Activated CD4-positive, alpha-beta T cell treated with anti-CD3 and anti-CD28 coated beads, Interleukin-10, Interleukin-2, amounts not matched to agents 100 ng/mL and 50 ng/mL, durations not matched to agents 16 hours and 8 hours (primary cell): ENCODE results near the gene CENPP.

Source experiments
- DNase-seq: peaks from one replicate; pipeline ENCODE4 v3.0.0-alpha.2; 2020

CENPP gene

DNA sequence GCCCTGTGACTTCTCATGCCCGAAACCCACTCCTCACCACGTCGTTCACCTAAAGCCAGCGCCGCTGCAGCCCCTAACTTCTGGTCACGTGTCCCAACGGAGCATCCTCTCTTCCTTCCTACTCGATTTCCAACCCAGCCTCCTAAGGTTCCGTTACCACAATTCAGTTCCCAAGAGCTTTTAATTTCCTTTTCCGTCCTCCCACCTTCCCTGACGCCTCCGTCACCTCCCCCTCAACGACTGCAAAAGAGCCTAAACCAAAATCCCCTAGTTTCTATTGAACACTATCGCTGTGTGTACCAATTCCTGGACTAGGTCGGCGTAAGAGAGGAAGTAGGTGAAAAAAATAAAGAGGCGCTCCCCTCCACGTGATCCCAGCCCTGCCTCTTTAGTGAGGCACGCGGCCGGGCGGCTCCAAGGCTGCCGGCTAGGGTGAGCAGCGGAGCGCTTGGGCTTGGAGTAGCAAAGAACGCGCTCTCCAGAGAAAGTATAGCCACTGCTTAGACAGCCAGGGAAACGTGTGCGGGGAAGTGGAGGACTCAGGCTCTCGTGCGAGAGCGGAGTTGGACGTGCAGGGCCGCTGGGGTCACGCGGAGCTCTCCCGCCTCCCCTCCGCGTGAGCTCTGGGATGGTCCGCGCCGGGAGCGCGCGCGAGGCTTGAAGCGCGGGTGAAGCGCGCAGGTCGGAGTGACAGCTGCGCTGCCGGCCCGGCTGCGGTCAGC is at the start of gene CENPP, which contains the start of gene NOL8:
TSS of gene CENPP (plus strand) at position 685 of the 722 bp plus-strand sequence.
TSS of gene NOL8 (minus strand) at position 82 of the 722 bp plus-strand sequence. CDS start 1,189 bp downstream, outside the sequence.
- peak; percentile 89 for DNase-seq

DNA sequence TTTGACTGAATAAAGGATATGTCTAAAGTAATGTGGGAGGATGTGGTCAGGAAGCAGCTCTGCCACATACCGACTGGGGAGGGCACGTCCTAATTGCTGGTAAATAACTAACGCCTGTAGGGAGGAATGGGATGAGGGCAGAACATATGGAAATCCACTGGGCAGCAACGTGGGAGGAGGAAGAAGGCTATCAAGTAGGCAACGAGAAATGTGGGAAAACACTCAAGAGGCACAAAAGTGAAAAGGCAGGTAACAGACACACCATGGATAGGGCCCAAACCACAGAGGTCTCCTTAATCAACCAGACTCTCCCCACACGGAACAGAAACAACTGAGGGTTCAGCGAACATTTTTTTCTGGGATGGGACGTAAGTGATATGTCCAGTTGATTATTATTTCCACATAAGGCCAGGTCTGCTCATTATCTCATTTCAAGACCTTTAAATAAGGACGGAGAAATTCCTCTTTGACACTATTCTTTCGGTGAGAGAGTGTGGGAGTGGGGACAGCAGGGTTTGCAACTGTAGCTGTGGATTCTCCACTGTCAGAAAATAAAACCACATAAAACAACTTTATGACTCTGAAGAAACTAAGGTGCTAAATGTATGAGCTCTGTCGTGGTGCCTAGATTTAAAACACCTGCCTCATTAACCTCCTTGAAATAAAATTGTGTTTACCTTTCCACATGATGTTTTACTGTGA is 49.3 kb upstream of the CENPP start:
- peak; percentile 22 for DNase-seq

DNA sequence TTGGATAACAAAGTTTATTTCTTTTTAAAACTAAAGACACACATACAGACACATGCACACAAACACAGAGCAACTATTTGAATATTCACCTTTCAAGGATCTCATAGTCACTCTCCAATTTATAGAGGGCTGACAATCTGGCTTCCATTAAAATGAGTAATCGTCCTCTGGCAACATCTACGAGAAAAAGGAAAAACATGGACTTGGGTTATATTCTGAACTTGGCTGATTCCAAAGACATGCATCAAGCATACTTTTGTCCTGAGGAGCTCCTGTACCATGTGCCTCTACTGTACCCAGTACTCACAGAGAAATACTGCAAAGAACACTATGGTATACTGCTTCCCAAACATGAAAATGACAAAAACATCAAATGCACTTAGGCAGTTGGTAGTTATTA is 47.6 kb upstream of the CENPP start:
- no peak for DNase-seq

DNA sequence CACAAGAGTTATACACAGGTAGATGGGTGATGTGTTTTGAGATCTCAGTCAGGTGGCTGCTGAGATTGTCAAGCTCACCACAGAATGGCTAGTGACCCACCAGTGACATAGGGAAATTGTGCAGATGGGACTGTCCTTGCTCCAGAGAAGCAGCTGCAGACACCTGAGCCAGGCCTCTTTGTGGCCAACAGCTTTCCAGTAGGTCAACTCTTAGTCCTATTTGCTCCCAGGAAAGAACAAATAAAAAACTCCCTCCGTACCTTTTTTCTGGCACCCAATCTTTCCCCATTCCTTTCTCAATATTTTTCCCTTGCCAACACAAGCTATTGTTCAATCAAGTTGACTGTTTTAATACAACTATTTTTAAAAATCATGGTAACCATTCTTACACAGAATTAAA is 46.5 kb upstream of the CENPP start:
- no peak for DNase-seq

DNA sequence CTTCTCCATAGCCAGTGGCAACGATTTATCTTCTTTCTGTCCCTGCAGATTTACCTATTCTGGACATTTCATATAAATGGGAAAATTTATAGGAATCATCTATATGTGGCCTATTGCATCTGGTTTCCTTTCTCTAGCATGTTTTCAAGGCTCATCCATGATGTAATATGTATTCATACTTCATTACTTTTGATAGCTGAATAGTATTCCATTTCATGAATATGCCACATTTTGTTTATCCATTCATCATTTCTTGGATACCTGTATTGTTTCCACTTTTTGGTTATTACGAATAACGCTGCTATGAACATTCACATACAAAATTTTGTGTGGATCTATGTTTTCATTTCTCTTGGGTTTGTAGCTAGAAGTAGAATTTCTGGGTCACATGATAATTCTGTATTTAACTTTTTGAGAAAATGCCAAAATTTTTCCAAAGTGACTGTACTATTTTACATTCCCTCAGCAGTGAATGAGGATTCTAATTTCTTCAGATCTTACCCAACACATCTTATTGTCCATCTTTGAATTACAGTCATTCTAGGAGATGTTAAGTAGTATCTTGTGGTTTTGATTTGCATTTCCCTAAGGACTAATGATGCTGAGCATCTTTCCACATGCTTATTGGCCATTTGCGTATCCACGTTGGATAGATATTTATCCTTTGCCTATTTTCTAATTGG is 35.9 kb upstream of the CENPP start:
- DNase-seq: no peak

DNA sequence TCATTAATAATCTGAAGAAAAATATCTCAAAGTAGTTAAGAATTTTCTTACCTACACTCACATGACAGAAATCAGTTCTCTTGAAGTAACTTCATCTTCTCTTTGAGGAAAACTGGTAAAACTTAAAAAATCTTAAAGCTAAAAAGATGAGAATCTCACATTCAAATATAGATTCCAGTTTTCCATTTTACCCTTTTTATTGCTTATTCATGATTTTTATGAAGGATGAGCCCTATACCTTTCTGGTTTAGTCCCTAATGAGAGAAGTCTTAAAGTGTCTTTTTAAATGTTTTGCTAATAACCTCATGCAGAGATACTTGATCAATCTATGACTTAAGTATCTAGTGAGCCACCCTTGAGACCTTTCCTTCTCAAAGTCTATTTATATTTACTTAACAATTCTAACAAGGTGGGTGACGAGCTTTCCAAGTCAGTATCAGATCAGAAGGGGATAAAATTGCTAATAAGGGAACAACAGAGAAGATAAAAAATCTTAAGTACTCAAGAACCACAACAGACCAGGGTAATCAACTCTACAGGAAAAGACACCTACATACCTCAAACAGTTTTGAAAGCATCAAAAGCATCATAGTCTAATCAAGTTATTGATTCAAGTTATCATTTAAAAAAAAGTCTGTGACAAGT is 34.8 kb upstream of the CENPP start:
- DNase-seq: no peak

DNA sequence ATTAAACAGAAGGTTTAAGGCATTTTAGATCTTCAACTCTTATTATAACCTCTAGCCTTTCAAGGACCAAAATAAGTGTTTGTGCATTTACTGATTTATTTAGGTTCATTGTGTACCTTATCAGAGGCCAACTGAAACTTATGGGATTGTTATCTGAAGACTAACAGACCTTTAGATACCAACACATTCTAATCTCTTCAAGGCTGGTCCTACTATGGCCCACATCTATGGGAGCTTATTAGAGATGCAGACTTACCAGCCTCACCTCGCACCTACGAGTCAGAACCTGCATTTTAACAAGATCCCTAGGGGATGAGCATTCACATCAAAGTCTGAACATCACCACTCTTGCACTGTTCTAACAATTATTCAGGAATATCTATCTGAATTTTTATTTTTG is 34.2 kb upstream of the CENPP start:
- DNase-seq: no peak

DNA sequence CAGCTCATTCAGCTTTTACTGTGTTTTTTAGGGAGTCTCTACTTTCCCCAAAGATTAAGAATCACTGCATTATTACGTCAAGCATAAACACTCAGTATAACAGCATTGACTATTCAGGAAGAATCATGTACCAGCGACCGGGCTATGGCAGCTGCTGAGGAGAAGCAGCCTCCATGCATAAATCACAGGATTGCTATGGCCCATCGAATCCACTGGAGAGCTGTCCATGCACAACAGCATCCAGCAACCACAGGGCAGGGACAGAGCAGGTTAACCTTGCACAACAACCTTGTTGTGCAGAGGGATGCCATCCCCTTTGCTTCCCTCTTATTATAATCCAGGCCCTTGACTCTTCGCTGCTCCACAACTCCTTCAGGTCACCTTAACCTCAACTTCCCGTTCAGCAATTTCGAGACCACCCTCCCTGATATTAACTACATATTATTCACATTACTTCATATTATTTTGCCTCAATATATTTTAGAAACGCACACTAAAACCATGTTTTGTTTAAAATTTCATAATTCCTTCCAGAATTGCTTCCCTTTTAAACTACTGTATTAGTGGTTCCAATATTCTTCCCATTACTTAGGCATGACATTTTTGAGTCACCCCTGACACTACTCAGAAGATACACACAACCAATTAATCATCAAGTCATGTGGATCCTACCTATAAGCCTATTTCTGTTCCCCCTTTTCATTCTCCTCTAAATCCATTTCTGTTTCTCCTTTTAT is 33.2 kb upstream of the CENPP start:
- no peak for DNase-seq

DNA sequence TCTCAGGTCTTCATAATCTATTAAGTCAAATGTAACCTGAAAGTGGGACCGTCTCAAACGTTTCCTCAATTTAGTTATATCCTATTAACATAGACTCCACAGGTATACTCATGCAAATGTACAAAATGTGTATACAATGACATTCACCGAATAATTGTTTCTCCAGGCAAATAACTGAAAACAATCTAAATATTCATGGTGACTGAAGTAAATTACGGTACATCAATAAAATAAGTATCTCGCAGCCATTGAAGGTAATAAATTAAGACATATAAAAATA is 32.7 kb upstream of the CENPP start:
- no peak for DNase-seq

DNA sequence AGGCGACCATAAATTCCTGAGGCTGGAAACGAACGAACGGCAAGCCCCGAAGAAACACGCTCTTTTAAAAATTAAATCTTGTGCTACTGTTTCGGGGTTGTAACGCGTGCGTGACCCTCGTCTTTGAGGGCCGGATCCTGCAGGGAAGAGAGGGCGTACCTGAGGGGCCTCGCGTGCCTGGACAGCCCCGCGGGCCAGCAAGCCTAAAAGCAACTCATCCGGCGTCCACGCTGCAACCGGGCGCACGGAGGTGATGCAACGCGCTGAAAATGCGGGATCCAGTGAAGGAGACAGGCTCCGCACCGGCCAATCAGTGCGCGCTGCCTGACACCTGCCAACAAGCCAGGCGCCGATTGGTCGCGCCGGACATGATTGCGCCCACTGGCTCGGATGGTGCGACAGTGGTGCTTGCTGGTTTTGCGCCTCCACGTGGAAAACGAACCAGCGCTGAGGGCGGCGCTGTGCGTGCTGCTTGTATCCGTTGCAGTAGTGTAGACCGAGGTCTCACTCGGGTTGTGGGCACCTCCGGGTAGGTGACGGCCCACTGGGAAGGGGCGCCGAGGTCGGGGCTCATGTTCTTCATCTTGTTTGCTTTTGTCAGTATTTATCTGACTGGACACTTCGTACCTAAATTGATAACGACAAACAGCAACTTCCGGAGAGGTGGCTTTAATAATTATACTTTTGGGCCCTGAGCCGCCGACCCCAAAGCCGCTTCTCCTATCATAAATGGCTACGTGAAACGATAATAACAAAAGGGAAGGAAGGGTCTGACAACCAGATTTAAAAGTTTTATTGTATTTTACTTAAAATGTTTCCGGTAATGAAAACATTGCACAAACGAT is 32.1 kb upstream of the CENPP start, which contains the start of gene IARS1:
TSS of gene IARS1 (minus strand) at position 246 of the 845 bp plus-strand sequence. CDS start 4,278 bp downstream, outside the sequence.
- peak; percentile 99 for DNase-seq

DNA sequence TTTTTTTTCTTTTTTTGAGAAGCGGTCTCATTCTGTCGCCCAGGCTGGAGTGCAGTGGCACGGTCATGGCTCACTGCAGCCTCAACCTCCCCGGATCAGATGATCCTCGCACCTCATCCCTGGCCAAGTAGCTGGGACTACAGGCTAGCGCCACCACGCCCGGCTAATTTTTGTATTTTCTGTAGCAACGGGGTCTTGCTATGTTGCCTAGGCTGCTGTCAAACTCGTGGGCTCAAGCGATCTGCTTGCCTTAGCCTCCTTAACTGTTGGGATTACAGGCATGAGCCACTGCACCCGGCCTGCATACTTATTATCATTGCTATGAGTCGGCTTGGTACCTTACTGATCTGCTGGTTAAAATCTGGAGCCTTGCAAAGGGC is 31.5 kb upstream of the CENPP start:
- DNase-seq: peak; percentile 31

DNA sequence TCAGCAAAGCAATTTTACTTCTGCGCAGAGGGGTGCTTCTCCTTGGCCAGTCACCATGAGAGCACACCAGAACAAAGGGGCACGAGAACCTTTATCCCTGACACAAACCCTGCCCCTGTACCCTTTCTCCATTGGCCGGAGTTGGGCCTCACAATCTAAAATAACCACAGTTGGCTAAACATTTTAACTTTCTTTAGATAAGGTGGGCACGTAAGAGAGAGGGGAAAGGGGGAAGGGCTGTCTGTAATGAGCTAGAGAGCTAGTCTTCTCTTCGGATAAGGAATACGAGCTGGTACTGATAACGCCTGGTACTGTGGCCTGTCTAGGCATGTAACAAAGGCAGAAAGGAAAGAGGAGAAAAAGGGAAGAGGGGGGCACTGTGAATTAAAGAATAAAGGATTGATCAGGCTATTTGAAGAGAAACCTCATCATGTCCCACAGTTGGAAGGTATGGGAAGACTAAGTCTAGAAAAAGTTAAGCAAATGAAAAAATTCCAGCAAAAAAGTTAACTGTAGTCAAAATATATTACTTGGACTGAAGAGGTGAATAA is 30.4 kb upstream of the CENPP start:
- DNase-seq: no peak

DNA sequence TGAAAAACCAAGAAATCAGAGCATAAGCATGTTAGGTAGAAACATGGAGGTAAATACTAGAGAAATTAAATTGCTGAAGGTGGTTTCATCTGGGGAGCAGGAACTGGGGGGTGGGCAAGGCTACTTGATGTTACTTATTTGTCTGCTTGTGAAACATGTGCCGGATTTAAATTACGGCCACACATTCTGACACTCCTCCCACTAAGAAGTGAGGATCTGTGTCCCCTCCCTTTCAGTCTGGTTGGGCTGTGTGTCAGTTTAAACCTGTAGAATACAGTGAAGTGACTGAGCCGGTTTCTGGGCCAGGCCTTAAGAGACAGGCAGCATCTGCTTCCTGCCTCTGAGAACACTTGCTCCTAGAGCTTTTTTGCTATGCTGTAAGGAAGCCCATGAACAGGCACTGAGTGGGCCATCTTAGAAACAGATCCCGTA is 29.9 kb upstream of the CENPP start:
- peak; percentile 23 for DNase-seq

DNA sequence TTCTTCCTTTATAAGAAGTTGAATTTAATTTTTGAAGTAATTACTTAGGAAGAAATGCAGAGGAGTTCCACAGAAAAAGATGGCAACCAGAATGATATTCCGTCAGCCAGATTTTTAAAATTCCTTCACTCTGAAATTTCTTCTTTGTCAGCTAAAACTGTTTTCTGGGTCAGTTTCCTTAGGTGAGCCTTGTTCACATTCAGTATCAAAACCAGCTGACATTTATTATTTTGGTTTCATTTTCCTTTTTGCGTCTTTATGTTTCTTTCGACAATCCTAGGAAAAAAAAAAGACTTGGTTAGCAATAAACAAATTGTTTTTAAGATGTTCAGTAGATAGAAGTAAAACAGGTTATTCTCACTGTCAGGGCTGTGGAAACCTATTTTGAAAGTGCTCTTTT is 28.1 kb upstream of the CENPP start:
- no peak for DNase-seq

DNA sequence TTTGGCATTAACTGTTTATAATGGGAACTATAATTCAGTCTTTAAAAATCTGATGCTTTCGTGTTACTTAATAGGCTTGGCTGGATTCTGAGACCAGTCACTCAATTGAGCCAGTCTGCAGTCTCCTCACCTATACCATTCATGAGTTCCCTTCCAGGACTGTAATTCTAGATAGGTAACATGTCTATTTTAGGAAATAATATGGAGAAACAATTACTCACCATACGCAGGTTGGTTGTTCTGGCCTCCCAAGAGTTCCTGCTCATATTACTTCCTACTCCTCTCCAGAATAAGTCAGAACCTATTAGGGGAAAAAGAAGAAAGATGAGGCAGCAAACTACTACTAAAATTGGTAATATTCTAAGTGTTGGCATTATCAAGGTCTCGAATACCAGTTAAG is 27.7 kb upstream of the CENPP start:
- no peak for DNase-seq

DNA sequence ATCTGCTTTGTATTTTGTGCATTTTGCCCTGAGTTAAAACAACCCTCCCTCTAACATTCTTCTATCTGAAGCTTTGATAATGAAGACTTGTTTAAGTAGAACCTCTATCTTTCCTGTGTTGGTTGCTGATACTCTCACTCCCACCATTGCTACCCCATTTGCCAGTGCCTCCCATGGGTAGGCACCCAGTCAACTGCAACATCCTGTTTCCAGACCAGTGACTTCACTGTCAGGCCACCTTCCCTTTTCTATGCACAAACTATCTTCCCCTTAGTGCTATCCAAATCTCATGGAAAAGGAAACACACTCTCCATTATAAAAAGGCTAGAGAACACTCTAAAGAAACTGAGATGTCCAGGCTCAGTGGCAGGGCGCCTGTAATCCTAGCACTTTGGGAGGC is 26.6 kb upstream of the CENPP start:
- DNase-seq: no peak

DNA sequence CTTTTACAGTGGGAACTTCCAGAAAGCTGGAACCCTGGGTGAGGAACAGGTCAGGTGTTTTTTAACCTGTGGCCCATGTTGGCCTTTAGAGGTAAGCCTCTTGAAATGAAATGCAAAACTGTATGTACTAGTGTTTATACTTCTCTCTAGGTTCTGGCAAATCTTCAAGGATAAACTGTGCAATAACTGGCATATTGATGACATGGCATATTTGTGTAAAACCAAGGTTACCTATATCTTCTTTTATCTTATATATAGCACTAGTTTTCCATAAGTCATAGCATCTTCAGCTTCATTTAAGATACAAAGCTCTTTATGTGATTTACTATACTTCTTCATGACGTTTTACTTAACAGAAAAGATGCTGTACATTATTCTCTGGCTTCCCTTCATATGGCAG is 24.8 kb upstream of the CENPP start:
- no peak for DNase-seq

DNA sequence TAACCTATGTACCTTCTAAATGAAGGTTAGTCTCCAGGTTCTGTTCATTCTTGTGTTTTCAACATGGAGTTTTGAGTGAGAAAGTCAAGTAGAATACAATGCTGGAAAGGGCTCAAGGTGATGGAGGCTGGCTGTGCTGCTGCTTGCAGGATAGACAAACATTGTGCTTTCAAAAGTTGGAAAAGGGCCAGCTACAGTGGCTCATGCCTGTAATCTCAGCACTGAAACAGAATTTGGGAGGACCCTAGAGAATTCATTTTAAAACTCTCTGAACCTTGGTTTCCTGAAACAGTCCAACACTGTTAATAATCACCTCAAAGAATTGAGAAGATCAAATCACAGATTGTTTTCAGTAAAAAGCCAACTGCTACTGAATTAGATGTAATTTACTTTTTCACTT is 16.9 kb upstream of the CENPP start:
- DNase-seq: no peak

DNA sequence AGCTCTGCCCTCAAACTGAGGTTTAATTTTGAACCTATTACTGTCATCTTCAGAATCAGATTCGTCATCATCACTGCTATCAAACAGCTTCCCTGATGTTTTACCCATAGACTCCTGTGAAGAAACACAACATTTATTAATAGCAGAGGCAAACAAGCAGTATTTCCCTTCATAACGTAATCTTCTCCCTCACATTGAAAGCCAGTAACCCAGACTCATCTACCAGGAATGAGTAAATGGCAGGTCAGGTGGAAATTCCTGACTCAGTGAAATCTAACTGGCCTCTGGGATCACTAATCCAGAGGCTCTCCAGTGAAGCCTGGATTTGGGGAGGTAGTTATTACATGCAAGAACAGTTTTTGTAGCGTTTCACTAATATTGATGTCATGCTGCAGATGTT is 15.2 kb upstream of the CENPP start:
- no peak for DNase-seq

DNA sequence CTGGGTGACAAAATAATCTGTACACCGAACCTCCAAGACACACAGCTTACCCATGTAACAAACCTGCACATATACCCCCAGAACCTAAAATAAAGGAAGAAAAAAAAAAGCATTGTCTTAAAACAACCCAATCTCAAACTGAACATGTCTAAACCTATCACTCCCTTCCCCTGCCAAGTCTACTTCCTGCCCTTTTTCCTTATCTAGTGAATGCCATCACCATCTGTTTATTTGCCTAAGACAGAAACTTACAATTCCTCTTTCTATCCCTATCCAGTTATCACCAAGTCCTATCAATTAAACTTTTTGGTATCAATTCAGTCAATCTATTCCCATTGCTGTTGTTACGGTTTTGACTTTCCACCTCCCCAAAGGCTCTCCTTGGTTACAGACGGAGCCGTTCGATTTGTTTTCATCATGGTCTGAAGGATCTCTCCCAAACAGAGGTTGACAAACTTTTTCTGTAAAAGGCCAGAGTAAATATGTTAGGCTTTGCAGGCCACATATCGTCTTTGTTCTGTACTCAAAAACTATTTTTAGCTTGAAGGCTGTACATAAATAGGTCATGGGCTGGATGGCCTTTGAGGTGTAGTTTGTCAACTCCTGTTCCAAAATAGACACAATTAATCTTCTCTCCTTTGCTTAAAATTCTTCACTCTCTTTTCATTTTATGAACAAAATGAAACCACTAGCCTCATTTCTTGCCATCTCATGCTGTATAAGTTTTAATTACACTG is 12.7 kb upstream of the CENPP start:
- no peak for DNase-seq

DNA sequence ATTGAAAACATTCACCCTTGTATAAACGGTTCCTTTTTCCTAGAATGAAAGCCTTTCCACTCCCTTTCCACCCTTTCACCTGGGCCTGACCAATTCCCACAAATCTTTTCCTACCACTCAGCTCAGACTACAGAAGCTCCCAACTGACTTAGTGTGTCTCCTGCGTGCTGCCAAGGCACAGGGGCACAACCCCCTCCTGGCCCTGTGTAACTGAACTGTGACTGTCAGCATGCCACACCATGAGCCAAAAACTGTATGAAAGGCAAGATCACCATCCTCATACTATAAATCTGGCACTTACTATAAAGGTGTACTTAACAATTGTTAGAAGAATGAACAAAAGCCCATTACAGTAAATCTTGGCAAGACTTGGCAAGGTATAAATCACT is 12.1 kb upstream of the CENPP start:
- DNase-seq: no peak
